HG02943 (cell line): ENCODE results near the gene NARS2.

ENCODE experiments used
- ATAC-seq: cut with Tn5 transposase; IDR thresholded peaks from one replicate; pipeline ENCODE4 v1.9.1; 2021; ENCODE audit warnings: mild to moderate bottlenecking, low read depth, moderate library complexity; ENCODE audit not compliant: unreplicated experiment

NARS2 gene

DNA sequence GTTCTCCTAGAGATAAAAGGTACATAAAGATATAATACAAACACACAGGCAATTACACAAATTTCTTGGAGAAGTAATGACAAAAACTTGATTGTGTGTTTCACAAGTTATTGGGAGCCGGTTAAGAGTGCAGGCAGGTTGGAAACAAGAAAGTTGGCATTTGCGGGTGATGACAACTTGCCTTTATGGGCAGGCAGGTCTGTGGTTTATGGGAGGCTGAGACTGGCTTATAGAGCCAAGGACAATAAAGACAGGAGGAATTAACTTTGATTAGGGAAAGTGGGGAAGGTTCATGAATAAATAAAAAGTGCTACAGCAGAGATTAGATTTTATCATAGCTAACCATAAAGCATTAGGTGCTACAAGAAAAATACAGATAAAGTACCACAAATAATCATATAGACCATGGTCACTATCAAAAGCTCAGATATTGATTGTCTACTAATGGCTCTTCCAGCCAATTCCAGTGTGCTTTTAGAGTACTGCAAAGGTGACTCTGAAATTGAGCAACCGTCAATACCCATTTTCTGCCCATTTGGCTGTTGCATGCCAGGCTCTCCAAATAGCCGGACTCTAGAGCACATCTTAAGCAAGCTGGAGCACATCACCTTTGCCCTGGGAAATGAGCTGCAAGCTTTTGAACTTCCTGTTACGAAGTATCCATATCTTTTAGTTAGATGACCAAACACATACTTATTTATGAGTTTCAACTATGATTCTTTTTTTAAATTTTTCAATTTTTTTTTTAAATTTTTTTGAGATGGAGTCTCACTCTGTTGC is 123.1 kb downstream of the NARS2 start:
- no peak for ATAC-seq

DNA sequence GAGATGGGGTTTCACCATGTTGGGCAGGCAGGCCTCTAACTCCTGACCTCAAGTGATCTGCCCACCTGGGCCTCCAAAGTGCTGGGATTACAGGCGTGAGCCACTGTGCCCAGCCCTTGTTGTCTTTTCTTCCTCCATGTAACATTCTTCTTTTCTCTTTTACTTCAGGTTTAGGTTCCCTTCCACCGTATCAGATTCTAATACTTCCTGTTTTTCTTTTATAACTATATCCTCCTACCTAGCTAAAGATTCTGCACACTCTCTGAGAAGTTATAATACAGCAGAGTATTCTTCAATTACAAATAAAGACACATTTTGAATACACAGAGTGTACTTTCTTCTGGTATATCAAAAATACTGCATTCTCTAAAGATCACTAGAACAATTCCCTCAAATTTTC is 123.8 kb downstream of the NARS2 start:
- ATAC-seq: no peak

DNA sequence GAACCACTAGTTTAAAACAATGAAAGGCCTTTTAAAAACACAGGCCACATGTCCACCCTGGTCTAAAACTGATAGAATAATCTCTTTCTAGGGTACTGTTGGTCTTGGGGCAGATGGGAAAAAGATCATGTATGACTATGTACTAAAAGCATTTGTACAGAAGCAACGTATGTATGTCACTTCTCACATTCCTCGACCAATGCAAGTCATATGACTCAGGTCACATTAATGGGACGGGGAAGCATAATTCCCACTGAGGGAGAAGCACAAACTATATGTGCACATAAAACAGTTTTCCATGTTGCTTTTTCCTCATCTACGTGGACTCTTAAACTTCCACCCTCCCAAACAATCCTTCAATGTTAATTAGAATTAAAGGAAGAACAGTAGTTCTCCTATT is 124.8 kb downstream of the NARS2 start:
- no peak for ATAC-seq

DNA sequence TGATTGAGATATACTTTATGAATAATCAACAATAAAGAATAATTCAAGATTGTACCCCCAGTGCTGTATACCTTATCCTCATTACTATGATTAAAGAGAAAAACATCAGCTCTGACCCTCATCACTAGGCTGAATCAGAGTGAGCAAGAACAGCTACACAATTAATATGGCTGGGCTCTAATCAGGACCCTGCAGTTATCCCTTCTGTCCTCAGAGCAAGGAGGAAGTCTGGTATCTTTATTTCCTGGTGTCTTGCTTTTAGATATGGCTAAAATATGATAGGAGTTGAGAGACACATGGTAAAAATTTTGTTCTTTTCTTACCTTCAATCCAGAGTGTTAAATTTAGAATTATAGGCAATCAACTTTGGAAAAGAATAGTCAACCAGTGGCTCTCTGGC is 128.5 kb downstream of the NARS2 start:
- no peak for ATAC-seq

DNA sequence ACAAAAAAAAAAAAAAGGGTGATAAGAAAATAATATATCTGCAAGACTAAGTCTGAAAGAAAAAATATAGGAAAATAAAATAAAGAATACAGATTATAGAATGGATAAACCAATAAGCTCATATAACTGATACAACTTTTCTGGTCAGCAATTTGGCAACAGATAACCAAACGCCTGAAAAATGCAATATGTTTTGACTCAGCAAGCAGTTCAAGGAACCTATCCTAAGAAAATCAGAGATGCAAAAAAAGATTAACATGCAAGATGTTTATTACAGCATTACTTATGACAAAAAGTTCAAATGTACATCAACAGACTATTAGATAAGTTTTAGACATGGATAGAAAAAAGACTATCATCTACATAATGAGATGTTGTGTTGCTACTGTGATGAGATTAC is 129.9 kb downstream of the NARS2 start:
- ATAC-seq: no peak

DNA sequence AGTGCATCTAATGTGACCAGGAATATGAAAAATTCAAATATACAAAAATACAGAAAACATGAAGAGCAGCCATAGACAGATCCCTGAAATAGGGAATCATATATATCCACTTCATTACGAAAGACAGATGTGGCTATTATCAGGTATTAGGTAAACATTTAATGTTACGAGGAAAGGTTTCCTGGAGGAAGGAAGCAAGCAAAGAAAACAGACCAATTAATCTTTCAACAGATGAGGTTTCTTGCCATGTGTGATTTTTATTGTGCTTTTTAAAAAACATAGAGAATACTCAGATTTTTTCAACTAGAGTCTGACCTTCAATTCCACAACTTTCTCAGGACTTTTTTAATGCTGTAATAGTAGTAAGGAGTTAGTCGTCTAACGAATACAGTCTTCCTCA is 132.7 kb downstream of the NARS2 start:
- no peak for ATAC-seq

DNA sequence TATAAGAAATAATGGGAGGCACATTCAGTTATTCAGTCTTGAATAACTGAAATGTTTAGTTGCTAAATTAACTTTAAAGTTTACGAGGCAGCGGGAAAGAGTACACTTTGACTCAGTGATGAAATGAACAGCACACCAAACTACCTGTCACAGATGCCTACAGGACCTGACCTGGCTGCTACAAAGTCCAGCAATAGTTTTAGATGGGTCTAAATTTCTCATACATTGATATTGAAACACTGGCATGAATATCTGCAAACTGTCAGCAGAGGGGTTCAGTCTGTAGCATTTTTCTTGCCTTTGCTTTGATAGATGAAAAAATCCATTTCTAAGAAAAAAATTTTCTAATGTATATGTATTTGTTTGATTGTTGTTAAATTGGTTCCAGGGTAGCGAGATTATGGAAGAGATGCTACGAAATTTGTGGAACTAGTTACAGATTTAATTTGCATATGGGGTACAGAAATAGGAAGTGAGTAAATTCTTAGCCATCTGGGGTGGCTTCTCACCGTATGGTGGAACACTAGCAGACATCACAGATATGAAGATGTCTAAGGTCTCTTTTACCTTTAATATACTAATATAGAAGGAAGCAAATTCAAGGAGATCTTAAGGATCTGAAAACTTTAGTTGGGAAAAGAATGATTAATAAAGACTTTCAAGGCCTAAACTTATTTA is 136.2 kb downstream of the NARS2 start:
- ATAC-seq: peak; percentile 81

DNA sequence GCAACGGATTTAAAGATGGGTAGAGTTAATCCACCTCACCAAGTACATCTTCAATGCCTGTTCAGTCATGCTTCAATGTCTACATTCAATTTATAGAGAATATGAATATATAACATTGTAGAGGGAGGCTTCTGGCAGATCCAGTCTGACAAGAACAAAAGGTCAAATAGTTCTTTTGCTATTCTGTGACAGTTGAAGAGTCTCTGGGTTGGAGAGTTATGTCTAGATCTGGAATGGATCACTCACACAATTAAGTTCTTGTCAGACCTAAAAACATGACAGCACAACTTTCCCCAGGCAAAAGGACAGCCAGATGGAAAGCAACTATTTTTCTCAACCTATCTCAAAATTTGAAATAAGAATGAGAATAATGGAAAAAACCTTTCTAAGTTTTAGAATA is 141.7 kb downstream of the NARS2 start:
- ATAC-seq: no peak

DNA sequence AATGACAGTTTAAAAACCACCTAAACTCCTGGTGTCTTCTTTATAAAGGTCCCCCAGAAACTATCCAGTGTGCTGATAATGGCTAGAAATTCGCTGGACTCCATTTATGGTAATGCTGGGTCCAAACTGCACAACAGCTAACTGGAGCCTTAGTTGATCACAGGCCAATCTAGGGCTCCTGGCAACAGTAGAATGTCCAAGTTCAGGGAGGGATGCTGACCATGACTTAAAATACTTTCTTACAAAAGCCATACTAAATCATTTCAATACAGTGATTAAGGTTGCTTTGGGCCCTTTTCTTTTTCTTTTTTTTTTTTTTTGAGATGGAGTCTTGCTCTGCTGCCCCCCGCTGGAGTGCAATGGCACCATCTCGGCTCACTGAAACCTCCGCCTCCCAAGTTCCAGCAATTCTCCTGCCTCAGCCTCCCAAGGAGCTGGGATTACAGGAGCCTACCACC is 142.6 kb downstream of the NARS2 start:
- ATAC-seq: no peak

DNA sequence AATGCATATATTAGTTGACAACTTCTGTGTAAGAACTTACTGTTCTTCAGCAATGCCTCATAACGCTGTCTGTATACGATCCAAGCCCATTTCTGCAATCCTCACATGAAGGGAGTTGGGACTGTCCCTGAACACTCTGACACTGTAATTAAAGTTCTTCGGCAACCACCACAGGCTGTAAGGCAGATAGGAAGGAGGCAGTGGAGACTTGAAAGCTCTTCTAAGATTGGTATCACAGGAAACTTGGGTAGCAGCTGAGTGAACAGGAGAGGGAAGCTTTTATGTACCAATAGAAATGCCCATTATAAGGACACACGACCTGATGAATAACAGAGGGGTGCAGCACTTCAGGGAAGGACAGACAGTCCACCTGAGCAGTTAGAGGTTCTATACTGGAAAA is 145.0 kb downstream of the NARS2 start:
- no peak for ATAC-seq

DNA sequence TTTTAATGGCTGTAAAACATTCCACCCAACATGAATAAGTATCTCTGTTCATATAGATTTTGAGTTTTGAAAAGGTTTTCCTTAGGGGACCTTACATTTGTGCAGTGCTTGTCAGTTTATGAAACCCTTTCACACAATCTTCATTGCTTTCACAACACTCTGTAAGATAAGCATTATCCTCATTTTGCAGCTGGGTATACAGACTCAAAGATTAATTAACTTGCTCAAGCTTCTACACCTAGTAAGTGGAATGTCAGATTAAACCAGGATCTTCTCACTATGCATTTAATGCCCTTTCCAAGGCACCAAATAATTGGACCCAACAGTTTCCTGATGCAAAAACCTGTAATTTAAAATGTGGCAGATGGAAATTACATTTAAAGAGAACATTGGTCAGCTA is 145.5 kb downstream of the NARS2 start:
- no peak for ATAC-seq

DNA sequence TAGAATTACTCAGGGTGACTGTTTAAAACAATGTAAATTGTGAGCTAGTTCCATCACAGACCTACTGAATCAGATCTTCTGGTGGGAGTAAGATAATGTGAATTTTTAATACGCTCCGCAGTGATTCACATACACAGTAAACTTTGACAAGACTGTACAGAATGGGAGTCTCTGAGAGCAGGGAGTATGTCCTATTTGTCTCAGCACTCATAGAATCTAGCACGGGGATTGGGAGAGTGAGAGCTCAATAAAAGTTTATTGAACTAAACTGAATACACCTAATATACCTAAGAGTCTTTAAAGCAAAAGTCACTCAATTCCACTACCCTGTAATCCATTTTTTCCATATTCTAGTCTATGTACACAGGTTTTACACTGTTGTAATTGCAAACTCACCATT is 145.9 kb downstream of the NARS2 start:
- ATAC-seq: no peak

DNA sequence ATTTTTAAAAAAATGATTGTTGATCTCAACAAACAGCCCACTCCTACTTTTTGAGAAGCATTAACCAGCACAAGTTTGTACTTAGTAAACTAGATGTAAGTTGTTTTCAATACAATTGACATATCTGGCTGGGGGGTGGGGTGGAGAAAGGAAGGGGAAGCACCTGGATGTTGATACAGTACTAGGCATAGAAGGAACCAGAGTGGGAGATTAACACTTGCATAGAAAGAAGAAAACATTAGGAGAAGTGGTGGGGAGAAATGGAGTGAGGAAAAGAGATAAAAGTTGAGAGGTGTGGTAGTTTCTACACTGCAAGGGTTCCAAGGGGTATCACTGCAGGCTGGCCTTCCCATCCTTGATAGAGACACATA is 146.4 kb downstream of the NARS2 start:
- no peak for ATAC-seq

DNA sequence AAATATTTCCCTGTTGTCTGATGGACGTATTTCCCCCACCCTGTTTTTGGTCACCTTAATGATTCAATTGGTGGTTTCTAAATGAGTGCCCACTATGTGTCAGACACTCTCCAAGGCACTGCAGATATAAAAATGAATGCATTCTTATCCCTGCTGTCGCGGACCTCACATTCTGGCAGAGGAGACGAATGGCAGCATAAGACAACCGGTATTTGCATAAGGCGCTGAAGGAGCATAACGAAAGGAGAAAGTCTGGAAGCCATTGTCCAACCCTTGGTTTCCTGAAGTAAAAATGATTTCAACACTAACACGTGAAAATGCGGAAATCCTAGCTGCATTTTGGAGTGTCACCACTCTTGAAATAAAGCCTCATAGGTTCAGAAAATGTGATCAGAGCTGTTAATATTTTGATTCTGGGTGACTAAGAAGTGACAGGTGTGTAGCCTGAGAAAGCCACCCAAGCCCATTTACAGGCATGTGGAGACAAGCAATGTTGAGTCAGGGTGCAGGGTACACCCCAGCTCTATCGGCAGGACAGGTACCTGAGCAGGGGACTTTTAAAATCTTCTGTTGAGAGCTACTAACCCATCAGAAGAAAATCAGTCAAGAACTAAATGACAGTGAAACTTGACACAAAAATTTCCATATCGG is 146.9 kb downstream of the NARS2 start:
- no peak for ATAC-seq

DNA sequence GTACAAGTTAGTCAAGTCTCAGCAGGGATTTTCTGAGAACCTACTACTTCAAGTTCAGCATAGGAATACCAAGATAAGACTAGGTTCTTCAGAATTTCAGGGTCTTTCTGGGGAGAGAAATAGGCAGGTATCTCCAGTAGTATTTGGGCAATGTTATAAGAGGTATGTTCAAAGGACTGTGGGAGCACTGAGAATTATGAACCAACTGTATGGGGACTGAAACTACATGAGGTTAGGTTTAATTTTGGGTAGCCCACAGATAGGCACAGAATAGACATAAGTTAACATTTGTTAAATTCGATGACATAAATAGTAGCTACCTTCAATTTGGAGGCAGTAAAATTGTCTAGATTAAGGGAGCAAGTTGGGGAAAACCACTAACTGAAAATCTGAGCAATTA is 147.8 kb downstream of the NARS2 start:
- ATAC-seq: no peak

DNA sequence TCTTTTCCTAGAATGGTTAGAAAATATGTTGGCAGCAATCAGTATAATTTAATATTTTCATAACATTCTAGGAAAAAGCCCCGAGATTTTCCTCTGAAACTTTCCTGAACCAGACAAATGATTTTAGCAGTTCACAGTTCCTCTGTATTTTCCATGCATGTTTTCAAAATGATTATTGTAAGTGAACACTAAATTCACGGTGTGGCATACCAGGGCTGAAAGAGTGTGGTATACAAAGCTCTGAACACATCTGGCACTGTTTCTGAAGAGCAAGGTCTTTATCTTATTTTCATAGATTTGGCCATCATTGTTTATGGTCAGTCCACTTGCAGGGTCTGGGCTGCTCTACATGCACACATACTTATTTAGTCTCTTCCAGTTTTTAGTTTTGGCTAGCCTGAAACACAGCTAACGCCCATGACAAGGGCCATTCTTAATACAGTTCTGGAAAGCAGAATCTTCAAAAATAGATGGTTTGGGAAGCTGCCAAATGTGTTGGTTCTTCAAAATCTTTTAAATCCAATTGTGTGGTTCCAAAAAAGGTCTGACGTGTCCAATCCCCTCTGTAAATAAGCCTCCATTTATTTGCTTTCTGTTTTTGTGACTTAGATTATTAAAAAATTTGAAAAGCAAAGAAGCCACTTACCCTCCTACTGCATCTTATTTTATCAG is 149.1 kb downstream of the NARS2 start:
- no peak for ATAC-seq

DNA sequence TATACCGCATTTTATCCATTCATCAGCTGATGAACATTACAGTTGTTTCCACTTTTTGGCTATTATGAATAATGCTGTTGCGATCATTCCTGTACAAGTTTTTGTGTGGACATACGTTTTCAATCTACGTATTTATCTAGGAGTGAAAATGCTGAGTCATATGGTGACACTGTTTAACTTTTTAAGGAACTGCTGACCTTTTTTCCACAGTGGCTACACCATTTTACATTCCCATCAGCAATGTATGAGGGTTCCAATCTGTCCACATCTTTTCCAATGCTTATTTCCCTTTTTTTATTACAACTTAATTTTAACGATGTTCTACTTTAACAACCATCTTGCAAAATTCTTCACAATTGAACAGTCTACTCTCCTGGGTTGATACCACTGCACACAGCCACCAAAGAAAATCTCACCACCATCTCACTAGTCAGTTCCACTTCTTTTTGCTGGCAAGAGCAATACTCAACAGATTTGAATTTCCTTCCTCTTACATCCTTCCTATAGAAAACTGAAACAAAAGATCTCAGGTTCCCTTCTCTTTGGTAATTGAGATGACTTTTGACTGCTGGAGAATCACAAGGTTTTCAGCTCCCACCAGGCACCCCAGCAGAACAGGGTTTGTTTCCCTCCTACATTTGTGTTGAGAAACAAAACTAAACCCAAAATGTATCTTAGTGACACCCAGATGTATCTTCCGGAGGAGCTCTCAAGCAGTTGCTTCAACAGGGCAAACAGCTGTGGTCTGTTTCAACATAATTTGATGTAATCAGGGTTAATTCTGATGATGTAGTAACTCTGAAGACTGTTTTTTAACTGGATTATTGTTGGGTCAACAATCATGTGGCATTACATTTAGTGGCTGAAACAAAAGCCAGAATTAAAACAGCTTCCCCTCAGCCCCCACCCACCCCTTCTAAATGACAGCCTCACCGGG is 150.1 kb downstream of the NARS2 start:
- ATAC-seq: no peak

DNA sequence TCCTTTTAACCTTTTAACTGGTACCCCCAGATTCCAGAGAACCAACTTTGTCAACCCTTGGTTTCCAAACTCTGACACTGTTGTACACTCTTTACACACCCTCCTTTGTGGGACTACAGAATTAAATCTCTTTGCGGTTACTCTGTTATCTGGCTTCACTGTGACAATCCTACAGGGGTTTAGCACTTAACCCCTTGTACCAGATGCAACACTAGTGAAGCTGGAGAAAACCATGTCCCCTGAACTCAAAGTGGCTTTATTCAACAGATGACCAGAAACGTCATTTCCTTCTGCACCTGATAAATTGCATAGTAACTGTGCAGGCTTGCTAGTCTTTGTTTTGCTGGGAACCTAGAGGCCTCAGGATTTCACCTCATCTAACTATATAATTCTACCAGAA is 151.4 kb downstream of the NARS2 start:
- ATAC-seq: no peak

DNA sequence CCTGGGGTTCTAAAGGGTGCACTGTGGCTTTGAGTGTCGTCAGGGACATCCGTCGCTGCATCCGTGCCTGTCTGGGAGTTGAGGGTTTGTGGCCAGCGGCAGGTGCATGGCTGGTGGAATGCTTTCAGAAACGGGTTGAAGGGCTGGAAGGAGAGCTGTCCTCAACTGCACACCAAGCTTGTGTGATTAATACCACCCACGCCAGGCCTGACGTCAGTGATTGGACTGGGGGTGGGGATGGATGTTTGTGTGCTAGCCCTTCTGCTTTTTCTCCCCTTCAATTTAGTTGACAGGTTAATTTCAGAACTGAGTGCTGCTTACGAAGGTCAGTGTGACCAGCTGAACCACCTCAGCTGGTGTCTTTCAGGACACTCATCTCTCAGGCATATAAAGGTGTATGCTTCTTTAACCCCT is 153.9 kb downstream of the NARS2 start:
- ATAC-seq: no peak

DNA sequence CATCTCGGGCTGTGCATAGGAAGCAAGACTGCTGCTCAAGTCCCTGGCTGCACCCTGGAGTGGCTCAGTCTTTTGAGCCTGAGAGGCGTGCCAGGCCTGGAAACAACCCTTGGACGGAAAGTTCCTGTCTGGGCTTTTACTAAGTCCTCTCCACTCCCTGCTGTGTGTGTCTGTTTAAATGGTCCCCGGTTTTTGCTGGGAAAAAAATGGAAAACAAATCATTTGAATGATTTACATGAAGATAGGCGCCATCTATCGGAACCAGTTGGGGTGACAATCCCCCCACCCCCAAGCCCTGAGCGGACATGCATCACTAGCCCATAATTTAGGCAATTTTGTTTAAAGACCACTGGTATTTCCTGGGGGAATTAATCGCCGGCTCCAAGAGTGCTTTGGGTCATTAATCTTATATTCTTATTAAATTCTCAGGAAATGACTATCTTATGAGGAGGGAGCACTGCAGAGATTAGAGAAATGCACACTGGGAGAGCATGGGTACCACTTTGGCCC is 154.4 kb downstream of the NARS2 start:
- ATAC-seq: no peak
